Lower leg skin (tissue), 4 donors: Measurements from ENCODE around the gene TUBA1A. TPM values are rescaled to one million over a fixed set of nuclear protein-coding genes. Genes with fewer than 3 reads are reported as not detected.
A peak's percentile ranks its signal among the peaks of the same experiment; 100 is the strongest.

ENCODE experiments used
- DNase-seq, 2 donors: peaks; one replicate each; pipeline ENCODE4 v3.0.0-alpha.2; 2019; ENCODE audit warnings: low spot score in 2 of 2
- H3K4me3 ChIP-seq: fragments of 200-600 bp; sonication (generic); 2 replicates; pipeline ENCODE4 v1.5.1; 2017; ENCODE audit warnings: mild to moderate bottlenecking, low read depth; ENCODE audit not compliant: poor library complexity, severe bottlenecking
- POLR2A ChIP-seq, 2 donors: fragments of 450-650 bp; IDR thresholded peaks; one replicate each; pipeline ENCODE4 v1.6.1; 2016 to 2017; ENCODE audit warnings: antibody characterized with exemption in 2 of 2, mild to moderate bottlenecking in 1 of 2, moderate library complexity in 1 of 2
- WGBS, 2 donors: methylation state at CpG; one replicate each; pipeline ENCODE4 v1.1.5; 2018; 5-methylcytosine and 5-hydroxymethylcytosine counted together
- intact Hi-C: fragments of 100-400 bp; cut with DNase I; formaldehyde crosslinking; loops from one replicate; pipeline ENCODE4 v1.15.0; 2023; ENCODE audit warnings: low total_unique reads
- total RNA-seq, 4 donors: library from RNA; depleted of rRNA; stranded (reverse); fragments of >200 nt; gene quantifications; one replicate each; pipeline ENCODE4 v1.1.0, GENCODE V29; 2016
- TF ChIP-seq, protein P1 (sequence below), 3 donors: fragments of 450-650 bp; IDR thresholded peaks; one replicate each; pipeline ENCODE4 v1.5.1; 2016; ENCODE audit warnings: antibody characterized with exemption in 3 of 3, mild to moderate bottlenecking in 3 of 3, moderate library complexity in 2 of 3

The TUBA1A gene
- total RNA-seq, result 100 to 1,000 TPM in 2 of 4 donors, 10 to 100 TPM in 2; 68.0 to 137 (median 108) TPM

DNA sequence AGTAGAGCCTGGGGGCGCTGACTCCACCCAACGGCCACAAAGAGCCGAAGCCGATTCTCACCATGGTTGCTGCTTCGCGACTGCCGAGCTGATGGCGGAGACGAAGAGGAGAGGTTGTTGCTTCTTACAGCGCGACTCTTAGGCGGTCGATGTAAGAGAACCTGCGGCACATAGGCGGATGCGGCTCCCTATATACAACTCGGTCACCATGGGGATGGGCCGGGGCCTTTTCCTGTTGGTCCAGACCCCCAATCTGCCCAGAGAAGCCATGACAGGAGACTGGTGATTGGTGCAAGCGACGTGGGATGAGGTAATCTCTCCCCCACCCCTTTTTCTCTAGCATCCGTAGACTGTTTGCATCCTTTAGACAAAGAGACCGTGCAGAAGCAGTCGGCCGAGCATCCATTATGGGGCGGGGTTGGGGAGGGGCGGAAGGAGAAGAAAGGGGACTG, at the start of gene TUBA1A:
TSS of gene TUBA1A (minus strand) at position 165 of the 452 bp plus-strand sequence. CDS start at position 64, 101 bp downstream.
- DNase-seq, result peak; percentile 94 to 98
- WGBS, 2 donors, result 0 to 2% methylated on average over 26 of the region's 26 CpGs
- H3K4me3 ChIP-seq, result peak within 1 kb of the TSS; percentile 88
- intact Hi-C loops, result no loop called here
- TF ChIP-seq POLR2A (IDR thresholded peaks at IDR 0.05), result peak in 1 of 2 donors; percentile 79
- TF ChIP-seq, protein P1, sequence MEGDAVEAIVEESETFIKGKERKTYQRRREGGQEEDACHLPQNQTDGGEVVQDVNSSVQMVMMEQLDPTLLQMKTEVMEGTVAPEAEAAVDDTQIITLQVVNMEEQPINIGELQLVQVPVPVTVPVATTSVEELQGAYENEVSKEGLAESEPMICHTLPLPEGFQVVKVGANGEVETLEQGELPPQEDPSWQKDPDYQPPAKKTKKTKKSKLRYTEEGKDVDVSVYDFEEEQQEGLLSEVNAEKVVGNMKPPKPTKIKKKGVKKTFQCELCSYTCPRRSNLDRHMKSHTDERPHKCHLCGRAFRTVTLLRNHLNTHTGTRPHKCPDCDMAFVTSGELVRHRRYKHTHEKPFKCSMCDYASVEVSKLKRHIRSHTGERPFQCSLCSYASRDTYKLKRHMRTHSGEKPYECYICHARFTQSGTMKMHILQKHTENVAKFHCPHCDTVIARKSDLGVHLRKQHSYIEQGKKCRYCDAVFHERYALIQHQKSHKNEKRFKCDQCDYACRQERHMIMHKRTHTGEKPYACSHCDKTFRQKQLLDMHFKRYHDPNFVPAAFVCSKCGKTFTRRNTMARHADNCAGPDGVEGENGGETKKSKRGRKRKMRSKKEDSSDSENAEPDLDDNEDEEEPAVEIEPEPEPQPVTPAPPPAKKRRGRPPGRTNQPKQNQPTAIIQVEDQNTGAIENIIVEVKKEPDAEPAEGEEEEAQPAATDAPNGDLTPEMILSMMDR (IDR thresholded peaks at IDR 0.05), result no peak

DNA sequence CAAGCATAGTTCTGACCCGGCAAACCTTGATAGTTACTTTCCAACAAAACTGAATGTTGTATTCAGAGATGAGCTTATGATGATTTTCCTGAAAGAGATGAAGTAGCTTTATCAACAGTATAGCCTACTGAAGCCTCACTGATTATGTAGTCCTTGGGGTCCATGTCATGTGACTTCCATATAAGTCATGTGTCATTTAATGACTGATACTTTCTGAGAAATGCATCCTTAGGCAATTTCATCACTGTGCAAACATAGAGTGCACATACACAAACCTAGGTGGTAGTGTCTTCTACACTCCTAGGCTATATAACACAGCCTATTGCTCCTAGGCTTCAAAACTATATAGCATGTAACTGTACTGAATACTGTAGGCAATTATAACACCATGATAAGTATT, 47.5 kb upstream of the TUBA1A start:
- DNase-seq, result no peak
- no peak overlapping the region for H3K4me3 ChIP-seq
- TF ChIP-seq, protein P1 (IDR thresholded peaks at IDR 0.05), result no peak
- no peak for TF ChIP-seq POLR2A (IDR thresholded peaks at IDR 0.05)
- WGBS, 2 donors, result 83 to 90% methylated on average over 1 of the region's 1 CpG
- intact Hi-C loops, result loop anchor here (10.0 kb wide), 1 partner anchor 152 kb away; no protein-coding TSS in a partner anchor

DNA sequence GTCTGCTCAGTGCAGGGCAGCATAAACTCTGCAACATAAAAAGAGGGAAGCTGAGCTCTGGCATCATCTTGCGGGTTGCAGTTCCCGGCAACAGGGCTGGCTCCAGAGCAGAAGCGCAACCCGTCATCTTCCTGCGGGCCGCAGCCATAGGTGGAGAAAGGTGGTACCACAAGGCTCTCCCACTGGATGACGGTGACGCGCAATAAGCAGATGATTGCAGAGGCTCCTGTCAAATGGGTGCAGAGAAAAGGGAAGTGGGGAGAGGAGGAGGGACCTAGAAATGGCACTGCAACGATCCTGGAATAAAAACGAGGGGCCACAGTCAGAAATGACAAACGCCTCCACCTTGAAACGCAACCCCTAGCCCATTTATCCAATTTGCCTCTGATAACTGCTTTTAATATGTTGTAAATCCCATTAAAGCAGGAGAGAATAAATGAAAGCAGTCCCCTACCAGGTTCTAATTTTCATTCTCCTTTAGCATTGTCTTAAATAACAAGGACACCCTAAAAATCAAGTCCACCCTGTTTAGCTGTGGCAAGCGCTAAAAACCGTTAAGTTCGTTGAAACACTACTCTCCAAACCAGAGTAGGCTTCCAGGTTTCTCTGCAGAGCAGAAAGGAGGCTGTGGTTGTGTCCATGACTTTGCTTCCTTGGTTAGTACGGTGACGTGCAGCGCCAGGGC, 45.1 kb upstream of the TUBA1A start:
- no peak for TF ChIP-seq POLR2A (IDR thresholded peaks at IDR 0.05)
- TF ChIP-seq, protein P1 (IDR thresholded peaks at IDR 0.05), result no peak
- intact Hi-C loops, result loop anchor here (10.0 kb wide), 1 partner anchor 149 kb away; no protein-coding TSS in a partner anchor
- 65 to 74% methylated on average over 16 to 19 of the region's 19 CpGs for WGBS, 2 donors
- H3K4me3 ChIP-seq, result no peak overlapping the region
- peak; percentile 34 to 88 for DNase-seq

DNA sequence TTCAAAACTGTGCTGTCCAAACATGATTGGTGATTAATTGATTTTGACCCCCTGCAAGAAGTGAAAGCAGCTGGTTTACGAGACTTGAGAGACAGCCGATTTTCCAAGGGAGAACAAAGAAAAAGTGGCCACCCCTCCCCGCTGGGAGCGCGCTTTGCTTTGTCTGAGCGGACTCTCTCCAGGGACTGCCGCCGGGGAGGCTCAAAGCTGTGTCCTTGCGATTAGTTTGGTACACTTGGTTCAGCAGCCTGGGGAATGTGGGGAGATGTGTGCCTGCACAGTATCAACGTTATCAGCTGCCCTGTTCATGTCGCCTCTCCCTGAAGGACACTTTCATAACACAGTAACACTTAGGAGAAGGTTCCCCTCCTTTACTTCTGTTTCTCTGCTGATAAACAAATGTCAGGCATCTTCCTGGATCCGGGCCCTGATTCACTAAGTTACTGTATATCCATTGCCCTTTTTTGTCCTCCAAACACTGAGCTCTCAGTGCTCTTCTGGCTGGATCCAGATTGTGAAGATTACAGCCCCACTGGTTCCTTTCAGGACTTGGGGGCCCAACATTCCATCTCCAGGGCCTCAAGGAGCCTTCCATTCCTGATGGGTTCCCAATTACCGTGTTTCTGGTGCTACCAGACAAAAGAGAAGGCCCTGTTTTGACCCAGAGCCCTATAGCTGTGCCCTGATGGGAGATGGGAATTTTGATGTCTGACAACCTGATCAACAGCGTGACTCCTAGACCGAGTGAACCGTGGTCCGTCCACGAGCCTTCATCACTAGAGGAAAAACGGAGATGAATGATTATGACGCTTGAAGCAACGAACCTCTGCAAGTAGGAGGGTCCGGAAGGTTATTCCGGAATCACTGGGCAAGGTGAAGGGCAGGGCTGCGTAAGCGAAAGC, 44.3 kb upstream of the TUBA1A start:
- WGBS, 2 donors, result 71 to 75% methylated on average over 25 of the region's 25 CpGs
- intact Hi-C loops, result loop anchor here (10.0 kb wide), 1 partner anchor 148 kb away; no protein-coding TSS in a partner anchor
- DNase-seq, result peak in 1 of 2 donors; percentile 21
- TF ChIP-seq, protein P1 (IDR thresholded peaks at IDR 0.05), result no peak
- TF ChIP-seq POLR2A (IDR thresholded peaks at IDR 0.05), result no peak
- no peak overlapping the region for H3K4me3 ChIP-seq

DNA sequence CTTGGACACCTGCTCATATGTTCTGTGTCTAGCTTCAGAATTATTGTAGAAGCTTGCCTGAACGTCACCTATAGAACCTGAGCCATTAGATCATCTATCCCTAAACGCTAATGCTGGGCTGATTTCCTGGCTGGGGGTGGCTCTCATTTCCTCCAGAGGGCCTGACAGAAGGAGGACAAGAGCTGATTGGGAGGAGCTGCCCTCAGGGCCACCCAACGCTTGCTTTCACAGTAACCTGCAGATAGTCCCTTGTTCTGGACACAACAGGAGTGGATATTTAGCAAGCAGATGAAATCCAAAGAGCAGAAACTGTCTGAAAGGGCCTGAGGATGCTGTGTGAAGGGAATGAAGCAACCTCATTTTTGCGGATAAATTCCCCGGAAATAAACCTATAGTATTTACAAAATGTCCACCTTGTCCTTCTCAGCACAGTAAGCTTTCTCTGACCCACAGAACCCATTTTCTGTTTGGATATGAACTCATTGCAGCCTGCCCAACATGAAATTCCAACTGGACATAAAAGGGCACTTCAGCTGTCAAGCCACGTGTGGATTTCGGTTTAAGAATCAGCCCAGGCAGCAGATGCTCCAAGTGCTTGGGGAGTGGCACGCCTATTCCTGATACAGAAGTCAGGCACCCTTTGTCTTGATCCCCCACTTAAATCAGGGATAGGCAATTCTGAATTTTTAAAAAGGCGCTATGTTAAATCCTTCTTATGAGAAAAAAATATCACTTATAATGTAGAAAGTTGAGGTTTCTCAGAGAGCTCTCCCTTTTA, 43.2 kb upstream of the TUBA1A start:
- H3K4me3 ChIP-seq, result no peak overlapping the region
- TF ChIP-seq POLR2A (IDR thresholded peaks at IDR 0.05), result no peak
- TF ChIP-seq, protein P1 (IDR thresholded peaks at IDR 0.05), result no peak
- no peak for DNase-seq
- WGBS, 2 donors, result 69 to 72% methylated on average over 9 of the region's 9 CpGs
- intact Hi-C loops, result loop anchor here (10.0 kb wide), 1 partner anchor 147 kb away; no protein-coding TSS in a partner anchor
